Calu3 (cell line): ENCODE measurements around the gene BET1L. TPM values are rescaled to one million over a fixed set of nuclear protein-coding genes. Genes with fewer than 3 reads are reported as not detected.
A peak's percentile ranks its signal among the peaks of the same experiment; 100 is the strongest.

Experiments used
- BruUV-seq: library from RNA; stranded (reverse); fragments of 400-500 nt; replicated peaks from 2 replicates; lab custom pipeline; 2021; lab: Mats Ljungman, UMichigan
- CTCF ChIA-PET: fragments of 300-600 bp; sonication (Branson Sonifier 250); formaldehyde crosslinking; loops from one replicate; lab custom pipeline; 2022; ENCODE audit warnings: antibody characterized with exemption; lab: Charles Lee
- DNase-seq: peaks from one replicate; pipeline ENCODE4 v3.0.0; 2022
- H3K27ac Mint-ChIP-seq: one replicate; pipeline ENCODE4 v1.8.0; 2022; ENCODE audit warnings: mixed read lengths; ENCODE audit not compliant: unreplicated experiment
- H3K27me3 Mint-ChIP-seq: one replicate; pipeline ENCODE4 v1.8.0; 2022; ENCODE audit warnings: mixed read lengths; ENCODE audit not compliant: unreplicated experiment
- H3K36me3 Mint-ChIP-seq: one replicate; pipeline ENCODE4 v1.8.0; 2022; ENCODE audit warnings: mild to moderate bottlenecking, moderate library complexity, mixed read lengths; ENCODE audit not compliant: insufficient read depth, unreplicated experiment
- H3K4me1 Mint-ChIP-seq: one replicate; pipeline ENCODE4 v1.8.0; 2022; ENCODE audit warnings: mild to moderate bottlenecking, low read depth, mixed read lengths; ENCODE audit not compliant: unreplicated experiment
- H3K4me3 Mint-ChIP-seq: one replicate; pipeline ENCODE4 v1.8.0; 2022; ENCODE audit warnings: mild to moderate bottlenecking, low read depth, moderate library complexity, mixed read lengths; ENCODE audit not compliant: unreplicated experiment
- H3K9me3 Mint-ChIP-seq: one replicate; pipeline ENCODE4 v1.8.0; 2022; ENCODE audit warnings: low read depth, mixed read lengths; ENCODE audit not compliant: unreplicated experiment
- CTCF ChIP-seq: fragments of 200-600 bp; IDR thresholded peaks from one replicate; pipeline ENCODE4 v1.8.0; 2022; ENCODE audit warnings: antibody characterized with exemption; ENCODE audit not compliant: unreplicated experiment
- intact Hi-C: fragments of 100-400 bp; cut with micrococcal nuclease; formaldehyde crosslinking; loops from one replicate; pipeline ENCODE4 v1.10.0; 2022; ENCODE audit not compliant: unreplicated experiment
- total RNA-seq: library from RNA; stranded (reverse); gene quantifications from 2 replicates; pipeline ENCODE4 v1.2.3, GENCODE V29; 2022

Gene BET1L
- total RNA-seq, 1 experiment from 2014 or later = 47.8 TPM

- Mint-ChIP-seq H3K27me3 (no peaks in the 10 kb centered on the region), H3K27ac (peak overlapping the region; percentile 92), H3K36me3 (peaks cover 59% of the 10 kb centered on the region), H3K4me3 (peak overlapping the region; percentile 96), H3K4me1 (no peaks in the 10 kb centered on the region), H3K9me3 (no peaks in the 10 kb centered on the region)
- no peak for TF ChIP-seq CTCF
- intact Hi-C loops = loop anchor here (10.0 kb wide), 1 partner anchor 309 kb away; no protein-coding TSS in a partner anchor
- no TSS peak for BruUV-seq
- DNase-seq = no peak
- CTCF ChIA-PET = no interaction called here
These were observed 1.2 kb downstream of the BET1L start for GRCh38 chr11:206002-206384.

GRCh38 chr11:205221-206001 is 1.8 kb downstream of the BET1L start:
- no peak for DNase-seq
- intact Hi-C loops = loop anchor here (10.0 kb wide), 1 partner anchor 309 kb away; no protein-coding TSS in a partner anchor
- Mint-ChIP-seq H3K27ac (no peak overlapping the region), H3K4me3 (no peak overlapping the region), H3K36me3 (peaks cover 56% of the 10 kb centered on the region), H3K27me3 (no peaks in the 10 kb centered on the region), H3K4me1 (no peaks in the 10 kb centered on the region), H3K9me3 (no peaks in the 10 kb centered on the region)
- BruUV-seq = no TSS peak
- CTCF ChIA-PET = no interaction called here
- no peak for TF ChIP-seq CTCF

GRCh38 chr11:204587-205109 is 2.6 kb downstream of the BET1L start:
- no peak overlapping the region for H3K4me3 Mint-ChIP-seq
- DNase-seq = no peak
- BruUV-seq = no TSS peak
- intact Hi-C loops = loop anchor here (10.0 kb wide), 1 partner anchor 310 kb away; no protein-coding TSS in a partner anchor
- H3K27me3 Mint-ChIP-seq = no peaks in the 10 kb centered on the region
- H3K4me1 Mint-ChIP-seq = no peaks in the 10 kb centered on the region
- no peak for TF ChIP-seq CTCF
- CTCF ChIA-PET = no interaction called here
- H3K36me3 Mint-ChIP-seq = peaks cover 54% of the 10 kb centered on the region
- H3K9me3 Mint-ChIP-seq = no peaks in the 10 kb centered on the region
- H3K27ac Mint-ChIP-seq = no peak overlapping the region

- BruUV-seq = no TSS peak
- no peak for DNase-seq
- H3K4me3 Mint-ChIP-seq = no peak overlapping the region
These were observed 3.1 kb downstream of the BET1L start for GRCh38 chr11:203945-204586.

More at GRCh38 chr11:203945-204586, 3.1 kb downstream of the BET1L start:
- no peaks in the 10 kb centered on the region for H3K4me1 Mint-ChIP-seq
- no peak overlapping the region for H3K27ac Mint-ChIP-seq
- TF ChIP-seq CTCF = no peak
- H3K9me3 Mint-ChIP-seq = no peaks in the 10 kb centered on the region
- H3K36me3 Mint-ChIP-seq = peaks cover 49% of the 10 kb centered on the region
- CTCF ChIA-PET = no interaction called here
- no peaks in the 10 kb centered on the region for H3K27me3 Mint-ChIP-seq
- intact Hi-C loops = loop anchor here (10.0 kb wide), 1 partner anchor 311 kb away; no protein-coding TSS in a partner anchor
